Thoracic aorta endothelial cell (primary cell): Measurements from ENCODE around the gene ANP32E. TPM values are rescaled to one million over a fixed set of nuclear protein-coding genes. Genes with fewer than 3 reads are reported as not detected.

Source experiments
- small RNA-seq: library from RNA; depleted of rRNA; stranded (forward); fragments of <200 nt; gene quantifications from one replicate; pipeline ENCODE3, GENCODE V24; 2012
- total RNA-seq: library from RNA; depleted of rRNA; stranded (reverse); fragments of >200 nt; gene quantifications from 2 replicates; pipeline ENCODE4 v1.2.3, GENCODE V29; 2012

ANP32E gene
- 55.9 and 71.2 TPM in 2 replicates for total RNA-seq

GRCh38 chr1:150235852-150236613, at the start of gene ANP32E:
Gene ANP32E (minus strand): TSS chr1:150236112. CDS start chr1:150235786, 326 bp downstream.

GRCh38 chr1:150281758-150282557, 46.0 kb upstream of the ANP32E start, which contains the start of gene CIART:
Gene CIART (plus strand): TSS chr1:150282554. CDS start chr1:150283268, 714 bp downstream.

GRCh38 chr1:150268705-150269403, 32.9 kb upstream of the ANP32E start, which contains the start of gene APH1A:
Gene APH1A (minus strand): TSS chr1:150269016. CDS start chr1:150268810, 206 bp downstream.

GRCh38 chr1:150257624-150258585, 22.0 kb upstream of the ANP32E start, which contains the start of gene CA14:
Gene CA14 (plus strand): TSS chr1:150257774. CDS start chr1:150258129, 355 bp downstream.

Small RNA genes within 50 kb of the gene (small RNA-seq; reads per million reads assigned to genes)
- gene RN7SL480P, result 0.35 reads per million
- 5.7 reads per million, percentile 84 among the genes with 10 or more reads in this experiment for gene RNU2-17P

Other genes with a start within 250 kb of the ANP32E start
- gene OTUD7B, start 225.4 kb downstream of the ANP32E start, total RNA-seq, result 19.0 and 22.3 TPM in 2 replicates
- gene VPS45, start 168.3 kb downstream of the ANP32E start, total RNA-seq, result 35.4 and 42.6 TPM in 2 replicates
- gene PLEKHO1, start 86.2 kb downstream of the ANP32E start, total RNA-seq, result 28.6 and 33.2 TPM in 2 replicates
- gene CA14, start 21.7 kb upstream of the ANP32E start, total RNA-seq, result not detected in 2 replicates
- gene APH1A, start 32.9 kb upstream of the ANP32E start, total RNA-seq, result 130 and 136 TPM in 2 replicates
- gene C1orf54, start 36.7 kb upstream of the ANP32E start, total RNA-seq, result 38.0 and 46.5 TPM in 2 replicates
- gene CIART, start 46.4 kb upstream of the ANP32E start, total RNA-seq, result 0.93 and 1.1 TPM in 2 replicates
- gene MRPS21, start 57.7 kb upstream of the ANP32E start, total RNA-seq, result 29.9 and 30.6 TPM in 2 replicates
- 59.4 and 59.5 TPM in 2 replicates for gene PRPF3, start 85.4 kb upstream of the ANP32E start, total RNA-seq
- 17.7 and 20.9 TPM in 2 replicates for gene RPRD2, start 128.0 kb upstream of the ANP32E start, total RNA-seq